Ishikawa (cell line): ENCODE data around the gene DHRS1.

Source experiments
- CEBPB ChIP-seq: IDR thresholded peaks from 2 replicates; pipeline ENCODE4 v1.6.1; 2012
- CREB1 ChIP-seq: IDR thresholded peaks from 2 replicates; pipeline ENCODE4 v1.6.1; 2012; ENCODE audit warnings: low read depth
- EGR1 ChIP-seq: IDR thresholded peaks from 2 replicates; pipeline ENCODE4 v1.6.1; 2012
- EP300 ChIP-seq: IDR thresholded peaks from 2 replicates; pipeline ENCODE4 v1.6.1; 2012; ENCODE audit warnings: borderline replicate concordance
- FOXM1 ChIP-seq: IDR thresholded peaks from 2 replicates; pipeline ENCODE4 v1.6.1; 2012; ENCODE audit warnings: low read depth, borderline replicate concordance
- MAX ChIP-seq: IDR thresholded peaks from 2 replicates; pipeline ENCODE4 v1.6.1; 2012
- NFIC ChIP-seq: IDR thresholded peaks from 2 replicates; pipeline ENCODE4 v1.6.1; 2012
- RAD21 ChIP-seq: IDR thresholded peaks from 2 replicates; pipeline ENCODE4 v1.6.1; 2012; ENCODE audit warnings: low read depth
- TAF1 ChIP-seq: IDR thresholded peaks from 2 replicates; pipeline ENCODE4 v1.6.1; 2012; ENCODE audit warnings: low read depth, mild to moderate bottlenecking
- TCF12 ChIP-seq: IDR thresholded peaks from 2 replicates; pipeline ENCODE4 v1.6.1; 2012; ENCODE audit warnings: low read depth
- TEAD4 ChIP-seq: IDR thresholded peaks from 2 replicates; pipeline ENCODE4 v1.6.1; 2012
- YY1 ChIP-seq: IDR thresholded peaks from 2 replicates; pipeline ENCODE4 v1.6.1; 2012; ENCODE audit warnings: low read depth
- ZBTB7A ChIP-seq: IDR thresholded peaks from 2 replicates; pipeline ENCODE4 v1.6.1; 2012; ENCODE audit warnings: low read depth
- TF ChIP-seq, protein P1 (sequence below): IDR thresholded peaks from 2 replicates; pipeline ENCODE4 v1.6.1; 2012
- TF ChIP-seq, protein P2 (sequence below): IDR thresholded peaks from 2 replicates; pipeline ENCODE4 v1.6.1; 2012; ENCODE audit warnings: low read depth, mild to moderate bottlenecking

DHRS1 gene

GRCh38 chr14:24280797-24281460 is 18.7 kb downstream of the DHRS1 start:
- TF ChIP-seq EGR1 (no peak), ZBTB7A (no peak), YY1 (no peak), CREB1 (no peak), TAF1 (no peak)

- no peak for TF ChIP-seq TEAD4
- 0 out of 2 replicates have a peak, but pooled peaks have one; percentile 10 for TF ChIP-seq NFIC
Measured at GRCh38 chr14:24279301-24280186, 20.0 kb downstream of the DHRS1 start.

GRCh38 chr14:24278424-24278823 is 21.2 kb downstream of the DHRS1 start:
- no peak for TF ChIP-seq NFIC
- TF ChIP-seq TCF12: no peak
- no peak for TF ChIP-seq EGR1
- no peak for TF ChIP-seq CREB1
- no peak for TF ChIP-seq TEAD4
- TF ChIP-seq, protein P1, sequence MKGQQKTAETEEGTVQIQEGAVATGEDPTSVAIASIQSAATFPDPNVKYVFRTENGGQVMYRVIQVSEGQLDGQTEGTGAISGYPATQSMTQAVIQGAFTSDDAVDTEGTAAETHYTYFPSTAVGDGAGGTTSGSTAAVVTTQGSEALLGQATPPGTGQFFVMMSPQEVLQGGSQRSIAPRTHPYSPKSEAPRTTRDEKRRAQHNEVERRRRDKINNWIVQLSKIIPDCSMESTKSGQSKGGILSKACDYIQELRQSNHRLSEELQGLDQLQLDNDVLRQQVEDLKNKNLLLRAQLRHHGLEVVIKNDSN: no peak
- TF ChIP-seq ZBTB7A: no peak
- TF ChIP-seq MAX: no peak
- TF ChIP-seq CEBPB: no peak
- TF ChIP-seq RAD21: no peak
- TF ChIP-seq YY1: no peak
- TF ChIP-seq, protein P2, sequence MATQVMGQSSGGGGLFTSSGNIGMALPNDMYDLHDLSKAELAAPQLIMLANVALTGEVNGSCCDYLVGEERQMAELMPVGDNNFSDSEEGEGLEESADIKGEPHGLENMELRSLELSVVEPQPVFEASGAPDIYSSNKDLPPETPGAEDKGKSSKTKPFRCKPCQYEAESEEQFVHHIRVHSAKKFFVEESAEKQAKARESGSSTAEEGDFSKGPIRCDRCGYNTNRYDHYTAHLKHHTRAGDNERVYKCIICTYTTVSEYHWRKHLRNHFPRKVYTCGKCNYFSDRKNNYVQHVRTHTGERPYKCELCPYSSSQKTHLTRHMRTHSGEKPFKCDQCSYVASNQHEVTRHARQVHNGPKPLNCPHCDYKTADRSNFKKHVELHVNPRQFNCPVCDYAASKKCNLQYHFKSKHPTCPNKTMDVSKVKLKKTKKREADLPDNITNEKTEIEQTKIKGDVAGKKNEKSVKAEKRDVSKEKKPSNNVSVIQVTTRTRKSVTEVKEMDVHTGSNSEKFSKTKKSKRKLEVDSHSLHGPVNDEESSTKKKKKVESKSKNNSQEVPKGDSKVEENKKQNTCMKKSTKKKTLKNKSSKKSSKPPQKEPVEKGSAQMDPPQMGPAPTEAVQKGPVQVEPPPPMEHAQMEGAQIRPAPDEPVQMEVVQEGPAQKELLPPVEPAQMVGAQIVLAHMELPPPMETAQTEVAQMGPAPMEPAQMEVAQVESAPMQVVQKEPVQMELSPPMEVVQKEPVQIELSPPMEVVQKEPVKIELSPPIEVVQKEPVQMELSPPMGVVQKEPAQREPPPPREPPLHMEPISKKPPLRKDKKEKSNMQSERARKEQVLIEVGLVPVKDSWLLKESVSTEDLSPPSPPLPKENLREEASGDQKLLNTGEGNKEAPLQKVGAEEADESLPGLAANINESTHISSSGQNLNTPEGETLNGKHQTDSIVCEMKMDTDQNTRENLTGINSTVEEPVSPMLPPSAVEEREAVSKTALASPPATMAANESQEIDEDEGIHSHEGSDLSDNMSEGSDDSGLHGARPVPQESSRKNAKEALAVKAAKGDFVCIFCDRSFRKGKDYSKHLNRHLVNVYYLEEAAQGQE: no peak

- no peak for TF ChIP-seq TCF12
- TF ChIP-seq, protein P1: no peak
- TF ChIP-seq EGR1: no peak
- no peak for TF ChIP-seq TAF1
- no peak for TF ChIP-seq EP300
- no peak for TF ChIP-seq TEAD4
- TF ChIP-seq YY1: no peak
- TF ChIP-seq CREB1: no peak
- no peak for TF ChIP-seq FOXM1
- no peak for TF ChIP-seq ZBTB7A
- TF ChIP-seq, protein P2: no peak
- TF ChIP-seq NFIC: no peak
- no peak for TF ChIP-seq CEBPB
- TF ChIP-seq RAD21: no peak
- TF ChIP-seq MAX: no peak
Measured at GRCh38 chr14:24277606-24278321, 21.8 kb downstream of the DHRS1 start.

- no peak for TF ChIP-seq TCF12
- no peak for TF ChIP-seq TEAD4
- TF ChIP-seq YY1: no peak
- TF ChIP-seq RAD21: no peak
- TF ChIP-seq TAF1: no peak
- TF ChIP-seq MAX: no peak
- TF ChIP-seq ZBTB7A: no peak
- TF ChIP-seq, protein P1: no peak
- TF ChIP-seq, protein P2: no peak
Measured at GRCh38 chr14:24277071-24277470, 22.5 kb downstream of the DHRS1 start.
